H9 (cell line): ENCODE measurements around the gene NTF3. TPM values are rescaled to one million over a fixed set of nuclear protein-coding genes. Genes with fewer than 3 reads are reported as not detected.

Experiments
- DNase-seq: peaks from one replicate; pipeline ENCODE4 v3.0.0-alpha.2; 2017
- H2AFZ ChIP-seq: one replicate; pipeline ENCODE4 v1.6.1; 2013; ENCODE audit warnings: mild to moderate bottlenecking, low read length, control low read depth, moderate library complexity
- H2AK5ac ChIP-seq: 2 replicates; pipeline ENCODE4 v1.6.1; 2013; ENCODE audit warnings: low read length, control low read depth, mixed read lengths; ENCODE audit not compliant: insufficient read length
- H2BK120ac ChIP-seq: one replicate; pipeline ENCODE4 v1.6.1; 2013; ENCODE audit warnings: low read depth, mild to moderate bottlenecking, low read length, control low read depth, inconsistent platforms; ENCODE audit not compliant: poor library complexity, severe bottlenecking
- H2BK12ac ChIP-seq: 2 replicates; pipeline ENCODE4 v1.6.1; 2013; ENCODE audit warnings: low read length, control low read depth, mixed read lengths, low read depth; ENCODE audit not compliant: insufficient read length
- H2BK15ac ChIP-seq: 2 replicates; pipeline ENCODE4 v1.6.1; 2013; ENCODE audit warnings: low read depth, low read length, control low read depth
- H2BK20ac ChIP-seq: one replicate; pipeline ENCODE4 v1.6.1; 2013; ENCODE audit warnings: low read depth, mild to moderate bottlenecking, low read length, control low read depth, inconsistent platforms; ENCODE audit not compliant: poor library complexity, severe bottlenecking
- H2BK5ac ChIP-seq: 2 replicates; pipeline ENCODE4 v1.6.1; 2013; ENCODE audit warnings: low read length, control low read depth, mixed read lengths; ENCODE audit not compliant: insufficient read length
- H3K14ac ChIP-seq: 2 replicates; pipeline ENCODE4 v1.6.1; 2013; ENCODE audit warnings: low read length, control low read depth; ENCODE audit not compliant: insufficient read depth
- H3K18ac ChIP-seq: 2 replicates; pipeline ENCODE4 v1.6.1; 2013; ENCODE audit warnings: low read depth, mild to moderate bottlenecking, mixed read lengths, low read length, control low read depth; ENCODE audit not compliant: insufficient read length
- H3K23ac ChIP-seq: 2 replicates; pipeline ENCODE4 v1.6.1; 2013; ENCODE audit warnings: low read length, control low read depth, mixed read lengths, low read depth; ENCODE audit not compliant: insufficient read length
- H3K23me2 ChIP-seq: 2 replicates; pipeline ENCODE4 v1.6.1; 2013; ENCODE audit warnings: low read depth, mild to moderate bottlenecking, mixed read lengths, low read length, control low read depth; ENCODE audit not compliant: insufficient read length, poor library complexity, severe bottlenecking
- H3K27ac ChIP-seq: 2 replicates; pipeline ENCODE4 v1.5.1; 2013; ENCODE audit warnings: low read length, control low read depth, mixed read lengths, low read depth; ENCODE audit not compliant: insufficient read length
- H3K27me3 ChIP-seq: 2 replicates; pipeline ENCODE4 v1.6.1; 2013; ENCODE audit warnings: low read length, control low read depth, inconsistent platforms; ENCODE audit not compliant: insufficient read depth
- H3K4ac ChIP-seq: 2 replicates; pipeline ENCODE4 v1.6.1; 2013; ENCODE audit warnings: low read depth, mild to moderate bottlenecking, control low read depth, inconsistent platforms, low read length, moderate library complexity
- H3K4me1 ChIP-seq: 2 replicates; pipeline ENCODE4 v1.6.1; 2013; ENCODE audit warnings: low read length, control low read depth, inconsistent platforms; ENCODE audit not compliant: insufficient read depth
- H3K4me2 ChIP-seq: 2 replicates; pipeline ENCODE4 v1.6.1; 2013; ENCODE audit warnings: low read length, control low read depth, mixed read lengths; ENCODE audit not compliant: insufficient read length, insufficient read depth
- H3K56ac ChIP-seq: 2 replicates; pipeline ENCODE4 v1.6.1; 2013; ENCODE audit warnings: low read depth, mild to moderate bottlenecking, mixed read lengths, low read length, control low read depth; ENCODE audit not compliant: insufficient read length
- H3K79me1 ChIP-seq: 2 replicates; pipeline ENCODE4 v1.6.1; 2013; ENCODE audit warnings: low read depth, mild to moderate bottlenecking, moderate library complexity, low read length, control low read depth, inconsistent platforms; ENCODE audit not compliant: insufficient read depth, poor library complexity, severe bottlenecking
- H3K79me2 ChIP-seq: 2 replicates; pipeline ENCODE4 v1.6.1; 2013; ENCODE audit warnings: low read length, control low read depth, inconsistent platforms; ENCODE audit not compliant: insufficient read depth
- H3K9ac ChIP-seq: 2 replicates; pipeline ENCODE4 v1.6.1; 2013; ENCODE audit warnings: low read length, control low read depth, mixed read lengths; ENCODE audit not compliant: insufficient read length; ENCODE audit errors: extremely low read depth
- H3K9me3 ChIP-seq: one replicate; pipeline ENCODE4 v1.6.1; 2013; ENCODE audit warnings: low read depth, low read length, inconsistent platforms; ENCODE audit not compliant: control insufficient read depth
- H3T11ph ChIP-seq: one replicate; pipeline ENCODE4 v1.6.1; 2013; ENCODE audit warnings: mild to moderate bottlenecking, low read length, control low read depth, inconsistent platforms
- H4K20me1 ChIP-seq: one replicate; pipeline ENCODE4 v1.6.1; 2013; ENCODE audit not compliant: control insufficient read depth, insufficient read length, insufficient read depth
- H4K5ac ChIP-seq: 2 replicates; pipeline ENCODE4 v1.6.1; 2013; ENCODE audit warnings: low read depth, mild to moderate bottlenecking, mixed read lengths, low read length, control low read depth; ENCODE audit not compliant: insufficient read length
- H4K8ac ChIP-seq: replicated peaks from 2 replicates; pipeline ENCODE4 v1.6.1; 2013; ENCODE audit warnings: low read length, control low read depth, mixed read lengths, low read depth; ENCODE audit not compliant: insufficient read length
- H4K91ac ChIP-seq: 2 replicates; pipeline ENCODE4 v1.6.1; 2013; ENCODE audit warnings: low read depth, mild to moderate bottlenecking, moderate library complexity, mixed read lengths, low read length, control low read depth; ENCODE audit not compliant: insufficient read length
- H3K27ac Mint-ChIP-seq, 3 experiments: 2 replicates in 2 of 3; 3 replicates in 1 of 3; pipeline ENCODE4 v1.8.0; 2020 to 2021; ENCODE audit warnings: mixed read lengths in 3 of 3, mild to moderate bottlenecking in 1 of 3, moderate library complexity in 1 of 3
- H3K27me3 Mint-ChIP-seq: 2 replicates; pipeline ENCODE4 v1.8.0; 2021; ENCODE audit warnings: low read depth, mild to moderate bottlenecking, moderate library complexity, mixed read lengths
- H3K36me3 Mint-ChIP-seq, 3 experiments: 2 replicates in 2 of 3; 3 replicates in 1 of 3; pipeline ENCODE4 v1.8.0; 2020 to 2021; ENCODE audit warnings: low read depth in 3 of 3, mixed read lengths in 3 of 3; ENCODE audit not compliant: insufficient read depth in 1 of 3
- H3K4me1 Mint-ChIP-seq, 2 experiments: 2 replicates each; pipeline ENCODE4 v1.8.0; 2020; ENCODE audit warnings: mixed read lengths in 2 of 2
- H3K4me3 Mint-ChIP-seq, 2 experiments: 2 replicates in 1 of 2; 3 replicates in 1 of 2; pipeline ENCODE4 v1.8.0; 2020 to 2021; ENCODE audit warnings: mild to moderate bottlenecking in 2 of 2, mixed read lengths in 2 of 2, moderate library complexity in 1 of 2
- H3K9me3 Mint-ChIP-seq, 2 experiments: 2 replicates in 1 of 2; 3 replicates in 1 of 2; pipeline ENCODE4 v1.8.0; 2020; ENCODE audit warnings: mild to moderate bottlenecking in 2 of 2, mixed read lengths in 2 of 2, moderate library complexity in 1 of 2
- CTCF ChIP-seq: fragments of 200-600 bp; sonication (generic); conservative IDR thresholded peaks from 3 replicates; pipeline ENCODE4 v1.8.0; 2021; ENCODE audit warnings: antibody characterized with exemption, mild to moderate bottlenecking
- WGBS: extraction: QIAGEN DNeasy Blood & Tissue Kit; methylation state at CpG from one replicate; pipeline ENCODE4 v1.1.7; 2013; ENCODE audit warnings: missing lambda C conversion rate, low lambda C conversion rate, mixed read lengths; ENCODE audit not compliant: insufficient read length; ENCODE audit errors: extremely low coverage; 5-methylcytosine and 5-hydroxymethylcytosine counted together
- total RNA-seq: library from RNA; stranded (reverse); gene quantifications from 2 replicates; pipeline ENCODE4 v1.2.1, GENCODE V29; 2021

NTF3 gene
- total RNA-seq, 1 experiment from 2014 or later, result 0.48 TPM

GRCh38 chr12:5534426-5535199 is 102.7 kb downstream of the NTF3 start:
- no peaks in the 10 kb centered on the region for H3K27me3 ChIP-seq
- no peak overlapping the region for H2BK20ac ChIP-seq
- no peak overlapping the region for H2BK120ac ChIP-seq
- no peaks in the 10 kb centered on the region for H3K79me1 ChIP-seq
- H3K9me3 Mint-ChIP-seq, result no peaks in the 10 kb centered on the region; a peak in 1 of 5 replicates
- WGBS, result no CpG with 5 or more reads among the region's 10 CpGs
- no peaks in the 10 kb centered on the region for H3K79me2 ChIP-seq
- peaks cover 18 to 21% of the 10 kb centered on the region in 2 experiments for H3K4me1 Mint-ChIP-seq
- H2AK5ac ChIP-seq, result no peak overlapping the region
- no peak overlapping the region for H3K9ac ChIP-seq
- H3K9me3 ChIP-seq, result no peaks in the 10 kb centered on the region
- peaks cover 16% of the 10 kb centered on the region for H3K27me3 Mint-ChIP-seq
- H4K20me1 ChIP-seq, result no peaks in the 10 kb centered on the region
- no peak overlapping the region for H3K4me2 ChIP-seq
- no peaks in the 10 kb centered on the region for H3K23me2 ChIP-seq
- no peak for DNase-seq
- no peak overlapping the region for H2BK12ac ChIP-seq
- no peak overlapping the region for H3K4me3 Mint-ChIP-seq
- no peak for TF ChIP-seq CTCF
- no peak overlapping the region for H3K18ac ChIP-seq
- peaks cover 4% of the 10 kb centered on the region; the same call in 1 of the 2 replicates for H3K4me1 ChIP-seq
- no peak overlapping the region for H3K14ac ChIP-seq
- no peak overlapping the region for H2BK5ac ChIP-seq
- H3K4ac ChIP-seq, result no peak overlapping the region
- no peak overlapping the region for H4K5ac ChIP-seq
- no peak overlapping the region for H2BK15ac ChIP-seq
- H4K8ac ChIP-seq, result no peak overlapping the region
- H3K56ac ChIP-seq, result no peak overlapping the region
- H3K27ac ChIP-seq, result no peak overlapping the region
- no peak overlapping the region for H3K23ac ChIP-seq
- no peak overlapping the region for H3K27ac Mint-ChIP-seq
- no peaks in the 10 kb centered on the region; a peak in 1 of 7 replicates for H3K36me3 Mint-ChIP-seq
- H4K91ac ChIP-seq, result no peak overlapping the region
- no peak overlapping the region for H3T11ph ChIP-seq
- no peak overlapping the region for H2AFZ ChIP-seq
